Body of pancreas (tissue), 4 donors: ENCODE results near the gene EML4. TPM values are rescaled to one million over a fixed set of nuclear protein-coding genes. Genes with fewer than 3 reads are reported as not detected.

ENCODE experiments used
- ATAC-seq: fragments of 150-250 bp; one replicate; pipeline ENCODE4 v1.9.1; 2016
- DNase-seq, 4 donors: peaks; one replicate each; pipeline ENCODE4 v3.0.0-alpha.2; 2019
- H3K27ac ChIP-seq, 4 donors: fragments of 200-600 bp; sonication (generic); 1 replicate in 3 of 4; 2 replicates in 1 of 4; pipeline versions ENCODE4 v1.5.1 to v1.6.1; 2016 to 2019; ENCODE audit warnings: mild to moderate bottlenecking in 1 of 4, mixed read lengths in 1 of 4, moderate library complexity in 1 of 4
- H3K27me3 ChIP-seq, 2 donors: fragments of 200-600 bp; sonication (generic); one replicate each; pipeline ENCODE4 v1.6.0; 2016; ENCODE audit warnings: mild to moderate bottlenecking in 1 of 2
- H3K36me3 ChIP-seq, 2 donors: fragments of 200-600 bp; sonication (generic); replicated peaks in 1 of 2; 2 replicates each; pipeline ENCODE4 v1.5.1; 2016; ENCODE audit warnings: low read depth in 2 of 2; ENCODE audit not compliant: insufficient read depth in 1 of 2
- H3K4me1 ChIP-seq: fragments of 200-600 bp; sonication (generic); one replicate; pipeline ENCODE4 v1.6.0; 2016
- H3K4me3 ChIP-seq, 2 donors: fragments of 200-600 bp; sonication (generic); 1 replicate in 1 of 2; 2 replicates in 1 of 2; pipeline ENCODE4 v1.5.1; 2016 to 2019
- H3K9me3 ChIP-seq, 3 donors: fragments of 200-600 bp; sonication (generic); 1 replicate in 2 of 3; 2 replicates in 1 of 3; pipeline ENCODE4 v1.5.1; 2016
- CTCF ChIP-seq, 7 experiments: fragments of 450-650 bp in 4 of 7; fragments of 200-600 bp in 3 of 7; sonication (generic) in 3 of 7; IDR thresholded peaks; one replicate each; pipeline ENCODE4 v1.5.1; 2016 to 2019; ENCODE audit warnings: antibody characterized with exemption in 7 of 7
- POLR2A ChIP-seq, 3 donors: fragments of 450-650 bp; IDR thresholded peaks; one replicate each; pipeline ENCODE4 v1.6.1; 2016; ENCODE audit warnings: antibody characterized with exemption in 3 of 3, mild to moderate bottlenecking in 2 of 3
- WGBS, 2 donors: methylation state at CpG; one replicate each; pipeline ENCODE4 v1.1.5; 2017; 5-methylcytosine and 5-hydroxymethylcytosine counted together
- intact Hi-C: fragments of 100-400 bp; cut with DNase I; formaldehyde crosslinking; loops from one replicate; pipeline ENCODE4 v1.15.1; 2023
- total RNA-seq, 2 donors: library from RNA; depleted of rRNA; stranded (reverse); fragments of >200 nt; gene quantifications; one replicate each; pipeline ENCODE4 v1.1.0, GENCODE V29; 2016

The EML4 gene
- total RNA-seq, 2 donors from 2014 or later: 37.4 to 39.9 TPM

DNA sequence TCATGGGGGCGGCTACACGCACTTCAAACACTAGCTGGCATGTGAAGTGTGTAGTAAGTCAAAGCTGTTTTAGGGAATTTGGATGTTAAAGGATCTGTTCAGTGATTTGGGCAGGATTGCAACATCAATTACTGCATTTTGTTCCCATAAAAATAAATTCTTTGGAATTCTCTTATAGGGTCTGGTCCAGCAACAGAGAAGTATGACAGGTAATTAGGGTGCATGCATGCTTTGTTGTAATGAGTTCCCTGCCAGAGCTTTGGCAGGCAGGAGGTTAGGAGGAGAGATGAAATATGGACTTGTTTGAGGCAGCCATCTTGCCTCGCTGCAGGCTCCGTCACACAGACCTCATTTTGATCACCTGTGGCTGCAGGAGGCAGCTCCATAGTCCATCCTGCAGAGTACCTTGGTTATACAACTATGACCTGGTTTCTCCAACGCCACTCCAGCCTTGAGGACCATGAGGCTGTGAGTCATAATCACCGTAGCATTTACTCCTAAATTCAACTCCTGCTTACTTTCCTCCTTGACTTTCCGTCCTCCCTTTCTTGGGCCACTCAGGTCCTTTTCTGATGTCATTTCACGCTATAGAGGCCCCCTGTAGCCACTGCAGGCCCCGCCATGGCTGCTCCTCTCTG, 26.5 kb upstream of the EML4 start:
- intact Hi-C loops: no loop called here
- H3K4me3 ChIP-seq: no peak overlapping the region
- peak overlapping the region in 2 of 4 donors; percentile 56 to 67 for H3K27ac ChIP-seq
- 78 to 91% methylated on average over 9 of the region's 9 CpGs for WGBS, 2 donors
- H3K9me3 ChIP-seq: no peaks in the 10 kb centered on the region
- H3K36me3 ChIP-seq: no peaks in the 10 kb centered on the region
- ATAC-seq: no peak
- no peaks in the 10 kb centered on the region for H3K27me3 ChIP-seq
- peaks cover 25% of the 10 kb centered on the region for H3K4me1 ChIP-seq
- DNase-seq: peak in 1 of 4 donors; percentile 27
- TF ChIP-seq CTCF (IDR thresholded peaks at IDR 0.05) (no peak), POLR2A (IDR thresholded peaks at IDR 0.05) (no peak)

- peak; percentile 88 for ATAC-seq
- H3K4me1 ChIP-seq: peaks cover 29% of the 10 kb centered on the region
- no peaks in the 10 kb centered on the region for H3K9me3 ChIP-seq
- 77 to 84% methylated on average over 5 of the region's 5 CpGs for WGBS, 2 donors
- H3K4me3 ChIP-seq: no peak overlapping the region
- TF ChIP-seq CTCF (IDR thresholded peaks at IDR 0.05) (no peak), POLR2A (IDR thresholded peaks at IDR 0.05) (no peak)
- intact Hi-C loops: no loop called here
- H3K27me3 ChIP-seq: no peaks in the 10 kb centered on the region
- H3K36me3 ChIP-seq: no peaks in the 10 kb centered on the region
- peak in 3 of 4 donors; percentile 39 to 52 (median 47) for DNase-seq
- H3K27ac ChIP-seq: peak overlapping the region in 2 of 4 donors; percentile 24 to 32
Observed at GRCh38 chr2:42147641-42148274, 21.4 kb upstream of the EML4 start.

- no peak for DNase-seq
- Histone ChIP-seq H3K9me3 (no peaks in the 10 kb centered on the region), H3K27me3 (no peaks in the 10 kb centered on the region), H3K4me3 (no peak overlapping the region), H3K36me3 (no peaks in the 10 kb centered on the region), H3K27ac (no peak overlapping the region), H3K4me1 (peaks cover 29% of the 10 kb centered on the region)
- intact Hi-C loops: no loop called here
- TF ChIP-seq POLR2A (IDR thresholded peaks at IDR 0.05): no peak
- TF ChIP-seq CTCF (IDR thresholded peaks at IDR 0.05): no peak
- no peak for ATAC-seq
Observed at GRCh38 chr2:42150159-42150558, 19.0 kb upstream of the EML4 start.

DNA sequence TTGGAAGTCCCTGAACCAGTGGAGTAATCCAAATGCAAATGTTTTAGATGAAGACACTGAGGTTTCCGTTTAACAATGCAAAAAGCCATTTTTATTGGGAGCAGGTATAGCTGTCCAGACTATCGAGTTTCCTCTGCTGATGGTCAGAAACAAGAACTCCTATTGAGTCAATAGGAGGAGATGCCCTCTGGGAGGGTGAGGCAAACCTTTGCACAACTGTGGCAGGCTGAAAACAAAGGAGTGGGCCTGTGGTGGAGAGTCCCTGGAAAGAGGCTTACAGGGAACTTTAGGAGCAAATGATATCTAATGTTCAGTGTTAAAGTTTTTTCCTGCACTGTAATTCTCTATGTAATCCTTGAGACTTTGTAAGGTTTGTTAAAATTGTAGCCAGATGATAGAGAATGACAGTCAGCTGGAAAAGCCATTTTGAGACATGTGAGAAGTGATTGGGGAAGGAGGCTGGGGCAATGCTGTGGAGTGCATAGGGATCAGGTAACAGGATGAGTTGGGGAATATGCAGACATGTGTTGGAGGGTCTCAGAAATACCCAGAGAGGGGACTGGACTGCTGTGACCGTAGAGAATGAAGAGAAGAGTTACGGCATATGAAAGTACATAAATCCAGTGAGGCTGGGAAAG, 15.1 kb upstream of the EML4 start:
- no peak overlapping the region for H3K4me3 ChIP-seq
- WGBS, 2 donors: 84 to 90% methylated on average over 4 of the region's 4 CpGs
- no peak overlapping the region for H3K27ac ChIP-seq
- H3K9me3 ChIP-seq: no peaks in the 10 kb centered on the region
- H3K4me1 ChIP-seq: peaks cover 14% of the 10 kb centered on the region
- TF ChIP-seq CTCF (IDR thresholded peaks at IDR 0.05) (no peak), POLR2A (IDR thresholded peaks at IDR 0.05) (no peak)
- ATAC-seq (no peak), DNase-seq (no peak)
- H3K36me3 ChIP-seq: no peaks in the 10 kb centered on the region
- intact Hi-C loops: no loop called here
- no peaks in the 10 kb centered on the region for H3K27me3 ChIP-seq
